GM12864 (cell line): ENCODE results near the gene TFPI2.
"Not testable (repeated sequence)": the region's sequence is repeated elsewhere in the genome, so short reads cannot be mapped to it uniquely, and the experiment has no call there.

Experiments used
- DNase-seq: peaks from one replicate; pipeline ENCODE4 v3.0.0-alpha.2; 2011; ENCODE audit warnings: low read depth
- H3K4me3 ChIP-seq: 2 replicates; pipeline ENCODE4 v1.5.1; 2011; ENCODE audit warnings: mild to moderate bottlenecking, low read depth, low read length, control low read depth
- TF ChIP-seq, protein P1 (sequence below): IDR thresholded peaks from 2 replicates; pipeline ENCODE4 v1.5.1; 2011; ENCODE audit warnings: low read depth, mild to moderate bottlenecking, moderate library complexity, low read length, control low read depth, inconsistent platforms; ENCODE audit errors: missing control alignments

TFPI2 gene

DNA sequence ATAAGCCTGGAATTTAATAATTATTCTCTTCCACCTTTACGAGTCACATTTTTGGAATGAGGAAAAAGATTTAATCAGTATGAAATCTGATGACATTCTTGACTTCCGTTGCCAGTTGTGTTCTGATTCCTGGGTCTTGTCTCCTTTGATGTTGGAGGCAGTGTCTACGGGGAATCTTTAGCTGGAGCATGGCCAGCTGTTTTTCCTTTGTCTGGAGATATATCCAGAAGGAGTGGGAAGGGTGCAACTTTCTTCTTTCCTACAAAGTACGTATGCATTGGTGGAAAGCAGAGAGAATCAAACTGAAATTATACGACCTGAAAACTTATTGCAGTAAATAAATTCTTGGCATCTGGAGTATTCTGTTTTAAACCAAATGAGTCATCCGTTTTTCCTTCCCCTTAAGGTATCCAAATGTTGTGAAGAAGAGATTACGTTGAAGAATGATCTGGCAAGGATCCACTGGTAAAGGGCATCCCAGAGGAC is 24.1 kb upstream of the TFPI2 start:
- no peak overlapping the region for H3K4me3 ChIP-seq
- no peak for DNase-seq
- TF ChIP-seq, protein P1, sequence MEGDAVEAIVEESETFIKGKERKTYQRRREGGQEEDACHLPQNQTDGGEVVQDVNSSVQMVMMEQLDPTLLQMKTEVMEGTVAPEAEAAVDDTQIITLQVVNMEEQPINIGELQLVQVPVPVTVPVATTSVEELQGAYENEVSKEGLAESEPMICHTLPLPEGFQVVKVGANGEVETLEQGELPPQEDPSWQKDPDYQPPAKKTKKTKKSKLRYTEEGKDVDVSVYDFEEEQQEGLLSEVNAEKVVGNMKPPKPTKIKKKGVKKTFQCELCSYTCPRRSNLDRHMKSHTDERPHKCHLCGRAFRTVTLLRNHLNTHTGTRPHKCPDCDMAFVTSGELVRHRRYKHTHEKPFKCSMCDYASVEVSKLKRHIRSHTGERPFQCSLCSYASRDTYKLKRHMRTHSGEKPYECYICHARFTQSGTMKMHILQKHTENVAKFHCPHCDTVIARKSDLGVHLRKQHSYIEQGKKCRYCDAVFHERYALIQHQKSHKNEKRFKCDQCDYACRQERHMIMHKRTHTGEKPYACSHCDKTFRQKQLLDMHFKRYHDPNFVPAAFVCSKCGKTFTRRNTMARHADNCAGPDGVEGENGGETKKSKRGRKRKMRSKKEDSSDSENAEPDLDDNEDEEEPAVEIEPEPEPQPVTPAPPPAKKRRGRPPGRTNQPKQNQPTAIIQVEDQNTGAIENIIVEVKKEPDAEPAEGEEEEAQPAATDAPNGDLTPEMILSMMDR = no peak

- TF ChIP-seq, protein P1 = no peak
- no peak for DNase-seq
- H3K4me3 ChIP-seq = no peak overlapping the region
Measured at GRCh38 chr7:93913197-93913596, 22.6 kb upstream of the TFPI2 start.

DNA sequence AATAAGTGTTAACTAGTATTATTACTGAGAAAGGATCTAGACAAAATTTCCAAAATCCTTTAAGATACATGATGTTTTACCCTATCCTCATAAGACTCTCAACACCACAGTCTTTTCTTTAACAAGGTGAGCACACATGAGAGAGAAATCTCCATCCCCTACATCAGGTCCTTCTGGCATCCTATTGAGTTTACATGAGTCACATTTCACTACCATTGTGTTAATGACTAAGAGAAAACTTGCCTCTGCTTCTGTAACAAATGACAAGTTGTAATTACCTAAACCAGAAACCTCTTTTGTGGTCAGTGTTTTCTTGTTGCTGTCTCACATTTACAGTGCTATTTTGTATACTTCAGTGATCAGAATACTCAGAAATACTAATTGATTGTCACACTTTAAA is 21.1 kb upstream of the TFPI2 start:
- not testable (repeated sequence) for DNase-seq, H3K4me3 ChIP-seq

GRCh38 chr7:93911242-93911641 is 20.7 kb upstream of the TFPI2 start:
- H3K4me3 ChIP-seq = not testable (repeated sequence)

GRCh38 chr7:93910076-93910994 is 19.8 kb upstream of the TFPI2 start:
- TF ChIP-seq, protein P1 = no peak
- no peak overlapping the region for H3K4me3 ChIP-seq
- DNase-seq = no peak

More at GRCh38 chr7:93911242-93911641, 20.7 kb upstream of the TFPI2 start:
- DNase-seq = not testable (repeated sequence)

- H3K4me3 ChIP-seq = no peak within 1 kb of the TSS
- TF ChIP-seq, protein P1 = no peak
- no peak for DNase-seq
Measured at GRCh38 chr7:93906267-93906666, 15.7 kb upstream of the TFPI2 start, which contains the start of gene GNGT1. Gene GNGT1 (plus strand): TSS chr7:93906567. CDS start chr7:93906747, 180 bp downstream.

GRCh38 chr7:93902777-93903423 is 12.3 kb upstream of the TFPI2 start:
- H3K4me3 ChIP-seq = no peak overlapping the region
- TF ChIP-seq, protein P1 = peak; percentile 80
- DNase-seq = no peak

GRCh38 chr7:93897680-93898079 is 7.1 kb upstream of the TFPI2 start:
- DNase-seq = no peak
- H3K4me3 ChIP-seq = no peak overlapping the region
- TF ChIP-seq, protein P1 = no peak
